Adrenal gland (tissue), 12 donors: ENCODE measurements around the gene IL1F10. TPM values are rescaled to one million over a fixed set of nuclear protein-coding genes. Genes with fewer than 3 reads are reported as not detected.

Experiments
- DNase-seq, 7 donors: peaks; one replicate each; pipeline ENCODE4 v3.0.0-alpha.2; 2019 to 2020
- H3K27ac ChIP-seq, 5 donors: fragments of 200-600 bp; sonication (generic) in 4 of 5; 1 replicate in 3 of 5; 2 replicates in 2 of 5; pipeline versions ENCODE4 v1.5.1 to v1.8.0; 2016 to 2020; ENCODE audit warnings: mild to moderate bottlenecking in 1 of 5
- H3K27me3 ChIP-seq: fragments of 200-600 bp; 2 replicates; pipeline ENCODE4 v1.8.0; 2021
- H3K36me3 ChIP-seq, 2 donors: fragments of 200-600 bp; replicated peaks in 1 of 2; 1 replicate in 1 of 2; 2 replicates in 1 of 2; pipeline versions ENCODE4 v1.5.1 to v1.8.0; 2018 to 2022
- H3K4me1 ChIP-seq, 2 donors: fragments of 200-600 bp; replicated peaks in 1 of 2; 1 replicate in 1 of 2; 2 replicates in 1 of 2; pipeline versions ENCODE4 v1.5.1 to v1.8.0; 2018 to 2021
- H3K4me3 ChIP-seq, 4 donors: fragments of 200-600 bp; sonication (generic) in 3 of 4; one replicate each; pipeline ENCODE4 v1.5.1; 2016 to 2018
- H3K9me3 ChIP-seq, 3 donors: fragments of 200-600 bp; sonication (generic) in 1 of 3; replicated peaks in 1 of 3; 1 replicate in 2 of 3; 2 replicates in 1 of 3; pipeline versions ENCODE4 v1.5.1 to v1.8.0; 2016 to 2021
- POLR2A ChIP-seq, 2 donors: fragments of 450-650 bp; IDR thresholded peaks; one replicate each; pipeline ENCODE4 v1.6.1; 2017; ENCODE audit warnings: antibody characterized with exemption in 2 of 2, mild to moderate bottlenecking in 2 of 2, moderate library complexity in 1 of 2
- WGBS, 4 donors: extraction: QIAGEN DNeasy Blood & Tissue Kit in 2 of 4; methylation state at CpG; one replicate each; pipeline versions ENCODE4 v1.1.5 to v1.1.7; 2013 to 2017; 5-methylcytosine and 5-hydroxymethylcytosine counted together
- intact Hi-C, 2 donors: fragments of 100-400 bp; cut with DNase I; formaldehyde crosslinking; loops; one replicate each; pipeline versions ENCODE4 v1.14.1 to v1.15.0; 2022 to 2023
- polyA plus RNA-seq, 3 donors: library from polyadenylated mRNA; stranded (reverse); fragments of 200-250 nt in 2 of 3; fragments of 350-450 nt in 1 of 3; fragmentation: Illumina TruSeq in 1 of 3; extraction: RNeasy Lipid Tissue Mini Kit (QIAGEN cat#74804) in 1 of 3; gene quantifications; one replicate each; pipeline ENCODE4 v1.2.3, GENCODE V29; 2013 to 2014
- total RNA-seq, 9 donors: library from RNA; depleted of rRNA in 4 of 9; stranded (reverse); fragments of >200 nt in 4 of 9; fragments of 120-200 nt in 1 of 9; fragmentation: NEBNext Ultra II Directional in 1 of 9; extraction: Animal tissue kit (Norgen Biotek cat#: 25700) in 1 of 9; gene quantifications; one replicate each; pipeline versions ENCODE4 v1.1.0 to v1.2.4, GENCODE V29; 2013 to 2023
- TF ChIP-seq, protein P1 (sequence below), 6 experiments: fragments of 450-650 bp in 4 of 6; fragments of 200-600 bp in 2 of 6; sonication (generic) in 1 of 6; IDR thresholded peaks; 1 replicate in 5 of 6; 2 replicates in 1 of 6; pipeline versions ENCODE4 v1.5.1 to v1.8.0; 2016 to 2021; ENCODE audit warnings: antibody characterized with exemption in 6 of 6, mild to moderate bottlenecking in 2 of 6, moderate library complexity in 1 of 6
- donor health status: healthy with polysubstance abuse.
- donor health status: Bipolar disorder and iron deficiency.
- donor health status: DM: yes; HTN: yes; CAD: no.
- donor health status: DM: no; HTN: no; CAD: no.
- donor health status: DM: no; HTN: no; CAD: no.
- donor health status: DM: yes; HTN: yes; CAD: no.

The IL1F10 gene
- total and polyA plus RNA-seq, 12 donors, result not detected

DNA sequence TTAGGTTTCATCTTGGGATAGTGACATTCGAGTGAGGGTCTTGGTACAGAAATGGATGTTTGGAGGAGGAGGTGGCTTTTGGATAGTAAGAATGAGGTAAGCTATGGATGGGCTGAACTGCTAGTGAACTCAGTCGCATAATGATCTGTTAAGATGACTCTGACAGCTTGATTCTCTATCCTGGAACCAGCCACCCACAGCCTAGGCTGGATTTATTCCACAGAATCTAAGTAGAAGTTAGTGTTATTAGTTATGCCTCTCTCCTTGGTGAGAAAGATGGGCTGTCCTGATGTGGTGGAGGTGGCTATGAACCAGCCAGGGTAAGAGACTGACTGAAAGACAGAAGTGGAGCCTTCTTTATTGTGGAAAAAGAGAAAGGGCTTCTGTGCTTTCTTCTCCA is 40.1 kb upstream of the IL1F10 start:
- H3K36me3 ChIP-seq, result no peaks in the 10 kb centered on the region
- no peaks in the 10 kb centered on the region for H3K4me1 ChIP-seq
- H3K27ac ChIP-seq, result no peak overlapping the region
- no peak for DNase-seq
- intact Hi-C loops, result no loop called here
- WGBS, 4 donors, result 57 to 77% (median 63%) methylated on average over 2 of the region's 2 CpGs
- no peaks in the 10 kb centered on the region for H3K9me3 ChIP-seq
- no peak overlapping the region for H3K4me3 ChIP-seq
- TF ChIP-seq, protein P1, sequence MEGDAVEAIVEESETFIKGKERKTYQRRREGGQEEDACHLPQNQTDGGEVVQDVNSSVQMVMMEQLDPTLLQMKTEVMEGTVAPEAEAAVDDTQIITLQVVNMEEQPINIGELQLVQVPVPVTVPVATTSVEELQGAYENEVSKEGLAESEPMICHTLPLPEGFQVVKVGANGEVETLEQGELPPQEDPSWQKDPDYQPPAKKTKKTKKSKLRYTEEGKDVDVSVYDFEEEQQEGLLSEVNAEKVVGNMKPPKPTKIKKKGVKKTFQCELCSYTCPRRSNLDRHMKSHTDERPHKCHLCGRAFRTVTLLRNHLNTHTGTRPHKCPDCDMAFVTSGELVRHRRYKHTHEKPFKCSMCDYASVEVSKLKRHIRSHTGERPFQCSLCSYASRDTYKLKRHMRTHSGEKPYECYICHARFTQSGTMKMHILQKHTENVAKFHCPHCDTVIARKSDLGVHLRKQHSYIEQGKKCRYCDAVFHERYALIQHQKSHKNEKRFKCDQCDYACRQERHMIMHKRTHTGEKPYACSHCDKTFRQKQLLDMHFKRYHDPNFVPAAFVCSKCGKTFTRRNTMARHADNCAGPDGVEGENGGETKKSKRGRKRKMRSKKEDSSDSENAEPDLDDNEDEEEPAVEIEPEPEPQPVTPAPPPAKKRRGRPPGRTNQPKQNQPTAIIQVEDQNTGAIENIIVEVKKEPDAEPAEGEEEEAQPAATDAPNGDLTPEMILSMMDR (IDR thresholded peaks at IDR 0.05), result no peak
- no peak for TF ChIP-seq POLR2A (IDR thresholded peaks at IDR 0.05)
- no peaks in the 10 kb centered on the region for H3K27me3 ChIP-seq

DNA sequence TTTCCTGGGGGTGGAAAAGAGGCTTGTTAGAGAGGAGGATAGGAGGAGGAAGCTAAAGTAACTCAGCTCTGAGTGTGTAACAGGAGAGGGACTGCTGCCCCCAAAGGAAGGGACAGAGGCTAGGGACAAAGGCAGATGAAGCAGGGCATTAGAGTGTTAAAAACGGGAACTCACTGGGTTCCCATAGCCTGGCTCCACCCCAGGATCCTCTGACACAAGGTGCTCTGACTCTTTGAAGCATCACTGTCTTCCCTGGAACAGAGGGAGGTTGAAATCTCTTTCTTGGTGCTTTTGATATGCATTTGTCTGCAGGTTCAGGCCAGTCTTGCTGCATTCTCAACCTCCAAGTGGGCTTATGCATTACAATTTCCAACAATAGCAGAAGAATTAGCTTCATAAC is 39.7 kb upstream of the IL1F10 start:
- Histone ChIP-seq H3K4me3 (no peak overlapping the region), H3K9me3 (no peaks in the 10 kb centered on the region), H3K4me1 (no peaks in the 10 kb centered on the region), H3K27ac (no peak overlapping the region), H3K36me3 (no peaks in the 10 kb centered on the region), H3K27me3 (no peaks in the 10 kb centered on the region)
- intact Hi-C loops, result no loop called here
- no peak for DNase-seq
- no peak for TF ChIP-seq POLR2A (IDR thresholded peaks at IDR 0.05)
- TF ChIP-seq, protein P1 (IDR thresholded peaks at IDR 0.05), result no peak
- 0 to 3% (median 0%) methylated on average over 1 of the region's 1 CpG for WGBS, 4 donors

DNA sequence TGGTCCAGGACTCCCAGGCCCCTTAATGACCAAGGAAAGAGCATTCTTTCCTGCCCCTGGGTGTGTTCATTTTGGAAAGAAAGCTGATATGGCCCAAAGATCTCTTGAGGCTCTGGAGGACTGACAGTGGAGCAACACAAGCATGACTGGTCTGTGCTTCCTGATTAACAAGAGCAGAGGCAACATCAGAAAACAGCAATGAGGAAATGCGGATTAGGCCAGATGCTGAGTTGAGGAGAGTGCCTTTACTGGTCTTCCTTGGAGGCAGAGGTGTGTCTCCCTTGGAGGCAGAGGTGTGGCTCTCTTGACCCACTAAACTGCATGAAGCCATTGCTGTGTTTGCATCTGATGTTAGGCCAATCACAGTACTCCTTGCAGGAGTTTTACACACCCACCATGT is 35.0 kb upstream of the IL1F10 start:
- H3K4me3 ChIP-seq, result no peak overlapping the region
- peaks cover 6% of the 10 kb centered on the region for H3K27me3 ChIP-seq

DNA sequence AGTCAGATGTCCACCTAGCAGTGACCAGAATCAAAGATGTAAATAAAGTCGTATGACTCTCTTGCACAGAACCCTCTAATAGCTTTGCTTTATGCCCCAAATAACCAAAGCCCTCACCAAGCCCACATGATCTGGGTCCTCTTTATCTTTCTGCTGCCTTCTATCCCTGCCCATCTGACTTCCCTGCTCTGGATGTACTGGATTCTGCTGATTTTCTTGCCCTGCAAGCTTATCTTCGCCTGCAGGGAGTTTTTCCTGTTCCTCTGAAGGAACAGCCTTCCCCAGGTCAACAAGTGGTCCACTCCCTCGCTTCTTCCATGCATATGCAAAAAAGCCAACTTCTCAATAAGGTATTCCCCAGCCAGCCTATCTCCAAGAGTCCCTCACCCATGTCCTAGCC is 33.8 kb upstream of the IL1F10 start:
- intact Hi-C loops, result no loop called here
- H3K4me1 ChIP-seq, result no peaks in the 10 kb centered on the region
- H3K9me3 ChIP-seq, result no peaks in the 10 kb centered on the region
- peaks cover 6% of the 10 kb centered on the region for H3K27me3 ChIP-seq
- no peak overlapping the region for H3K4me3 ChIP-seq
- no peaks in the 10 kb centered on the region for H3K36me3 ChIP-seq
- H3K27ac ChIP-seq, result no peak overlapping the region
- 62 to 73% (median 67%) methylated on average over 3 of the region's 3 CpGs for WGBS, 4 donors
- DNase-seq, result no peak
- no peak for TF ChIP-seq POLR2A (IDR thresholded peaks at IDR 0.05)
- TF ChIP-seq, protein P1 (IDR thresholded peaks at IDR 0.05), result no peak

More for the DNA sequence above, 35.0 kb upstream of the IL1F10 start:
- WGBS, 4 donors, result 67 to 87% (median 68%) methylated on average over 1 of the region's 1 CpG
- Histone ChIP-seq H3K27ac (no peak overlapping the region), H3K9me3 (no peaks in the 10 kb centered on the region), H3K36me3 (no peaks in the 10 kb centered on the region), H3K4me1 (no peaks in the 10 kb centered on the region)
- TF ChIP-seq, protein P1 (IDR thresholded peaks at IDR 0.05), result no peak
- TF ChIP-seq POLR2A (IDR thresholded peaks at IDR 0.05), result no peak
- no peak for DNase-seq
- intact Hi-C loops, result no loop called here
